ENCODE measurements around the gene WDR37.

DNA sequence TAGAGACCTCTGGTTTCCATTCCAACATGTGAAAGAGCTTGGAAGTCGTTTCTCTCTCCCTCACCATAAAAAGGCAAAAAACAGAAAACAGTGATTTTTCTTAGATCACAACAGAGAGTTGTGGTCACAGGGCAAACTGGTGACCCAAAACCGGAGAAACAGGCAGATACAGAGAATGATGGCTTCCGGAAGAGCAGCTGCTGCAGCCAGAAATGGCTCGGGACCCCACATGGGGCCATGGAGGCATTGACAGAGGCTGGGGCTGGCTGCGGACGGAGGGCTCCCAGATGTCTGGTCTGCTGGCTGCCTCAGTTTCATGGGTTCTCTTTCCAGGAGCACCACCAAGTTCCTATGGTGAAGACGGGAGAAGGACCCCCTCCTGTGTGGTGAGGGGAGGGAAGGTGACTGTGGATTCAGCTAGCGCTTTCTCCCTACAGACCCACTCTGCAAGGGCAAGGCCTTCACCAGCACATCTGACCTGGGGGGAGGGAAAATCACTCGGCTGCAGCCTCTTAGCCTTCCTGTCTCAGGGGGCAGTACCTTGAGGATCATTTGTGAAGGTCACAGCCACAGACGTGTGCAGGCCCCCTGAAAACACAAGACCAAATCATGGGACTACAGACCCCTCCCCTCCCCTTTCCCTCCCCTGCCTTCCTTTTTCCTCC is 81.4 kb downstream of the WDR37 start:
- TF ChIP-seq EP300 (IDR thresholded peaks at IDR 0.05) (no peak), CTCF (IDR thresholded peaks at IDR 0.05) (no peak), HOXA7 (CRISPR knock-in tag; IDR thresholded peaks at IDR 0.05) (no peak), CHD2 (IDR thresholded peaks at IDR 0.05; ENCODE audit: low read length, partially characterized antibody) (no peak), EHMT2 (IDR thresholded peaks at IDR 0.05; ENCODE audit: low read depth) (no peak), SMC3 (IDR thresholded peaks at IDR 0.05) (no peak), JUNB (IDR thresholded peaks at IDR 0.05) (no peak), PHF8 (IDR thresholded peaks at IDR 0.05; ENCODE audit: borderline replicate concordance, low read depth) (no peak), CBX8 (IDR thresholded peaks at IDR 0.05) (no peak)
- TF ChIP-seq, protein P1, sequence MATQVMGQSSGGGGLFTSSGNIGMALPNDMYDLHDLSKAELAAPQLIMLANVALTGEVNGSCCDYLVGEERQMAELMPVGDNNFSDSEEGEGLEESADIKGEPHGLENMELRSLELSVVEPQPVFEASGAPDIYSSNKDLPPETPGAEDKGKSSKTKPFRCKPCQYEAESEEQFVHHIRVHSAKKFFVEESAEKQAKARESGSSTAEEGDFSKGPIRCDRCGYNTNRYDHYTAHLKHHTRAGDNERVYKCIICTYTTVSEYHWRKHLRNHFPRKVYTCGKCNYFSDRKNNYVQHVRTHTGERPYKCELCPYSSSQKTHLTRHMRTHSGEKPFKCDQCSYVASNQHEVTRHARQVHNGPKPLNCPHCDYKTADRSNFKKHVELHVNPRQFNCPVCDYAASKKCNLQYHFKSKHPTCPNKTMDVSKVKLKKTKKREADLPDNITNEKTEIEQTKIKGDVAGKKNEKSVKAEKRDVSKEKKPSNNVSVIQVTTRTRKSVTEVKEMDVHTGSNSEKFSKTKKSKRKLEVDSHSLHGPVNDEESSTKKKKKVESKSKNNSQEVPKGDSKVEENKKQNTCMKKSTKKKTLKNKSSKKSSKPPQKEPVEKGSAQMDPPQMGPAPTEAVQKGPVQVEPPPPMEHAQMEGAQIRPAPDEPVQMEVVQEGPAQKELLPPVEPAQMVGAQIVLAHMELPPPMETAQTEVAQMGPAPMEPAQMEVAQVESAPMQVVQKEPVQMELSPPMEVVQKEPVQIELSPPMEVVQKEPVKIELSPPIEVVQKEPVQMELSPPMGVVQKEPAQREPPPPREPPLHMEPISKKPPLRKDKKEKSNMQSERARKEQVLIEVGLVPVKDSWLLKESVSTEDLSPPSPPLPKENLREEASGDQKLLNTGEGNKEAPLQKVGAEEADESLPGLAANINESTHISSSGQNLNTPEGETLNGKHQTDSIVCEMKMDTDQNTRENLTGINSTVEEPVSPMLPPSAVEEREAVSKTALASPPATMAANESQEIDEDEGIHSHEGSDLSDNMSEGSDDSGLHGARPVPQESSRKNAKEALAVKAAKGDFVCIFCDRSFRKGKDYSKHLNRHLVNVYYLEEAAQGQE (IDR thresholded peaks at IDR 0.05), result no peak
